Measurements from ENCODE around the gene GJC1. TPM values are rescaled to one million over a fixed set of nuclear protein-coding genes. Genes with fewer than 3 reads are reported as not detected.

Gene GJC1
- total and polyA plus RNA-seq, 3 donors from 2014 or later = 16.9 to 21.0 (median 19.3) TPM

GRCh38 chr17:44788139-44788538 lies 41.9 kb downstream of the GJC1 start:
- no peaks in the 10 kb centered on the region for H3K36me3 ChIP-seq (ENCODE audit: low read depth, missing control alignments)
- no peaks in the 10 kb centered on the region for H3K27me3 ChIP-seq
- H3K9me3 ChIP-seq = no peaks in the 10 kb centered on the region
- DNase-seq = no peak
- TF ChIP-seq POLR2A (IDR thresholded peaks at IDR 0.05) (no peak), CTCF (IDR thresholded peaks at IDR 0.05) (no peak)
- H3K4me1 ChIP-seq = no peaks in the 10 kb centered on the region
- no peak overlapping the region for H3K27ac ChIP-seq
- intact Hi-C loops (cut with DNase I; ENCODE audit: low total_unique reads) = no loop called here
- 86 to 91% methylated on average over 7 of the region's 7 CpGs for WGBS, 2 donors
- no peak overlapping the region for H3K4me3 ChIP-seq

GRCh38 chr17:44787271-44787940 lies 42.7 kb downstream of the GJC1 start:
- Histone ChIP-seq H3K27ac (no peak overlapping the region), H3K27me3 (no peaks in the 10 kb centered on the region), H3K9me3 (no peaks in the 10 kb centered on the region), H3K4me1 (no peaks in the 10 kb centered on the region), H3K36me3 (ENCODE audit: low read depth, missing control alignments) (no peaks in the 10 kb centered on the region), H3K4me3 (no peak overlapping the region)
- WGBS, 2 donors = 83 to 89% methylated on average over 15 of the region's 15 CpGs
- no peak for TF ChIP-seq POLR2A (IDR thresholded peaks at IDR 0.05)
- no peak for TF ChIP-seq CTCF (IDR thresholded peaks at IDR 0.05)
- DNase-seq = no peak
- intact Hi-C loops (cut with DNase I; ENCODE audit: low total_unique reads) = no loop called here

- no peaks in the 10 kb centered on the region for H3K9me3 ChIP-seq
- WGBS, 2 donors = 55 to 64% methylated on average over 12 to 16 of the region's 16 CpGs
- intact Hi-C loops (cut with DNase I; ENCODE audit: low total_unique reads) = no loop called here
- H3K36me3 ChIP-seq (ENCODE audit: low read depth, missing control alignments) = no peaks in the 10 kb centered on the region
- no peak for TF ChIP-seq POLR2A (IDR thresholded peaks at IDR 0.05)
- TF ChIP-seq CTCF (IDR thresholded peaks at IDR 0.05) = no peak
- no peak overlapping the region for H3K27ac ChIP-seq
- H3K27me3 ChIP-seq = no peaks in the 10 kb centered on the region
- no peak overlapping the region for H3K4me3 ChIP-seq
- peaks cover 7% of the 10 kb centered on the region for H3K4me1 ChIP-seq
- no peak for DNase-seq
These were observed 43.5 kb downstream of the GJC1 start for GRCh38 chr17:44786551-44787081.

- no peak for DNase-seq
- Histone ChIP-seq H3K27me3 (no peaks in the 10 kb centered on the region), H3K9me3 (no peaks in the 10 kb centered on the region), H3K4me3 (no peak overlapping the region), H3K36me3 (ENCODE audit: low read depth, missing control alignments) (no peaks in the 10 kb centered on the region), H3K27ac (no peak overlapping the region), H3K4me1 (peaks cover 10% of the 10 kb centered on the region)
- TF ChIP-seq CTCF (IDR thresholded peaks at IDR 0.05) = no peak
- no peak for TF ChIP-seq POLR2A (IDR thresholded peaks at IDR 0.05)
- 87 to 93% methylated on average over 6 to 7 of the region's 7 CpGs for WGBS, 2 donors
- intact Hi-C loops (cut with DNase I; ENCODE audit: low total_unique reads) = no loop called here
These were observed 44.2 kb downstream of the GJC1 start for GRCh38 chr17:44785921-44786320.

All from testis (tissue), 3 donors.